SIG-M5 (cell line): Measurements from ENCODE around the gene BTBD6.

Experiments
- DNase-seq: peaks from one replicate; lab custom pipeline; 2025; lab: John Stamatoyannopoulos, UW

Gene BTBD6

GRCh38 chr14:105248368-105249181 lies at the start of gene BTBD6:
Gene BTBD6, plus strand, starts transcription at chr14:105248533. Its CDS starts 179 bp downstream, at chr14:105248712.
- DNase-seq = peak; percentile 19

GRCh38 chr14:105198588-105198987 lies 49.7 kb upstream of the BTBD6 start:
- no peak for DNase-seq

- DNase-seq = no peak
Observed at GRCh38 chr14:105199093-105199492, 49.2 kb upstream of the BTBD6 start.

GRCh38 chr14:105200074-105200473 lies 48.3 kb upstream of the BTBD6 start:
- no peak for DNase-seq

- no peak for DNase-seq
Observed at GRCh38 chr14:105200641-105201040, 47.7 kb upstream of the BTBD6 start.

- DNase-seq = no peak
Observed at GRCh38 chr14:105201156-105201924, 47.0 kb upstream of the BTBD6 start.

GRCh38 chr14:105201925-105202513 lies 46.3 kb upstream of the BTBD6 start:
- DNase-seq = no peak

- no peak for DNase-seq
Observed at GRCh38 chr14:105203057-105203531, 45.2 kb upstream of the BTBD6 start.

GRCh38 chr14:105203701-105204100 lies 44.6 kb upstream of the BTBD6 start:
- no peak for DNase-seq

GRCh38 chr14:105204206-105204930 lies 44.0 kb upstream of the BTBD6 start:
- no peak for DNase-seq

GRCh38 chr14:105204931-105205672 lies 43.2 kb upstream of the BTBD6 start:
- no peak for DNase-seq

GRCh38 chr14:105205673-105206208 lies 42.6 kb upstream of the BTBD6 start:
- DNase-seq = no peak

- no peak for DNase-seq
Observed at GRCh38 chr14:105206873-105207272, 41.5 kb upstream of the BTBD6 start.

- DNase-seq = no peak
Observed at GRCh38 chr14:105207460-105207901, 40.9 kb upstream of the BTBD6 start.

GRCh38 chr14:105207996-105208737 lies 40.2 kb upstream of the BTBD6 start:
- no peak for DNase-seq

GRCh38 chr14:105208738-105209075 lies 39.6 kb upstream of the BTBD6 start:
- DNase-seq = no peak

GRCh38 chr14:105209091-105209490 lies 39.2 kb upstream of the BTBD6 start:
- no peak for DNase-seq

GRCh38 chr14:105209646-105210045 lies 38.7 kb upstream of the BTBD6 start:
- DNase-seq = no peak

GRCh38 chr14:105210266-105211025 lies 37.9 kb upstream of the BTBD6 start:
- no peak for DNase-seq
